LNCaP clone FGC (cell line): Measurements from ENCODE around the gene LSMEM2.
"Not testable (repeated sequence)": the region's sequence is repeated elsewhere in the genome, so short reads cannot be mapped to it uniquely, and the experiment has no call there.

Experiments
- DNase-seq: peaks from one replicate; pipeline ENCODE4 v3.0.0-alpha.2; 2011; ENCODE audit warnings: low read depth
- H3K4me3 ChIP-seq: 2 replicates; pipeline ENCODE4 v1.5.1; 2011; ENCODE audit warnings: mild to moderate bottlenecking, low read depth, low read length, control low read depth
- CTCF ChIP-seq: IDR thresholded peaks from 2 replicates; pipeline ENCODE4 v1.5.1; 2012; ENCODE audit warnings: mild to moderate bottlenecking; ENCODE audit not compliant: control insufficient read depth, insufficient read depth; ENCODE audit errors: extremely low read depth

The LSMEM2 gene

GRCh38 chr3:50278123-50278879 is 586 bp upstream of the LSMEM2 start:
- TF ChIP-seq CTCF = no peak
- DNase-seq = no peak
- no peak overlapping the region for H3K4me3 ChIP-seq

GRCh38 chr3:50279255-50280016 is 549 bp downstream of the LSMEM2 start:
- TF ChIP-seq CTCF = no peak
- H3K4me3 ChIP-seq = no peak overlapping the region
- DNase-seq = no peak

- DNase-seq, H3K4me3 ChIP-seq: not testable (repeated sequence)
Measured at GRCh38 chr3:50284121-50284520, 5.2 kb downstream of the LSMEM2 start.

GRCh38 chr3:50286322-50287227 is 7.7 kb downstream of the LSMEM2 start:
- H3K4me3 ChIP-seq = no peak overlapping the region
- no peak for DNase-seq
- no peak for TF ChIP-seq CTCF

GRCh38 chr3:50287262-50287661 is 8.4 kb downstream of the LSMEM2 start:
- no peak for TF ChIP-seq CTCF
- DNase-seq = no peak
- no peak overlapping the region for H3K4me3 ChIP-seq

GRCh38 chr3:50288387-50289007 is 9.6 kb downstream of the LSMEM2 start:
- H3K4me3 ChIP-seq = no peak overlapping the region
- no peak for DNase-seq
- TF ChIP-seq CTCF = no peak
